ELF-1 (cell line): ENCODE results near the gene OR52A5.
"Not testable (repeated sequence)": the region's sequence is repeated elsewhere in the genome, so short reads cannot be mapped to it uniquely, and the experiment has no call there.

Experiments
- DNase-seq: peaks from one replicate; pipeline ENCODE4 v3.0.0-alpha.2; 2016; ENCODE audit warnings: low read depth, low spot score

The OR52A5 gene

GRCh38 chr11:5137996-5138395, at the start of gene OR52A5:
TSS of gene OR52A5 (minus strand) at chr11:5138356. CDS start at chr11:5132642, 5,714 bp downstream.
- no peak for DNase-seq

DNA sequence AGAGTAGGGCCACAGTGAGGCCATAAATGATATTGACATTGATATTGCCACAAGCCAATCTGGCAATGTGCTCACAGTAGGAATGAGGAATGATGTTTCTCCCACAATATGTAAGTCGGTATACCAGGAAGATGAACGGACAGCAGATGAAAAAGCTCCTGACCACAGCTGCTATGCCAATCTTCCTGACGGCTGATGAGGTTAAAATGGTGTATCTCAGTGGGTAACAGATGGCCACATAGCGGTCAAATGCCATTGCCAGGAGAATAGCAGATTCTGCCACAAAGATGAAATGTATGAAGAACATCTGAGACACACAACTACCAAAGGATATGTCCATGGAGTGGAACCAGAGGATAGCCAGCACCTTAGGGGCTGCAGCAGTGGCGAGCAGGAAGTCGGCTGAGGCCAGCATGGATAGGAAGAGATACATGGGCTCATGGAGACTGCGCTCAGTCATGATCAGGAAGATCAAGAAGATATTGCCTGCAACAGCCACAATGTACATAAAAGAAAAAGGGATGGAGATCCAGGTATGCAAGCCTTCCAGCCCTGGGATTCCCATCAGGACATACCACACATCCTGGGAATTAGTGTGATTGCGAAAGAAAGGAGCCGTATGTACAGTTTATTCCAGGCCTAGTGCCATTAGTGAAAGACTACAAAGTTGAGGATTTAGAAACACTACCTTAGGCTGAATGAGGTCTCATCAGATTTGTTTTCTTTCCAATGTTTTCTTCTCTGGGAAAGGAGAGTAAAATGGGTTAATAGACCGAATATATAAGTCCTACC, 40.1 kb upstream of the OR52A5 start:
- no peak for DNase-seq

DNA sequence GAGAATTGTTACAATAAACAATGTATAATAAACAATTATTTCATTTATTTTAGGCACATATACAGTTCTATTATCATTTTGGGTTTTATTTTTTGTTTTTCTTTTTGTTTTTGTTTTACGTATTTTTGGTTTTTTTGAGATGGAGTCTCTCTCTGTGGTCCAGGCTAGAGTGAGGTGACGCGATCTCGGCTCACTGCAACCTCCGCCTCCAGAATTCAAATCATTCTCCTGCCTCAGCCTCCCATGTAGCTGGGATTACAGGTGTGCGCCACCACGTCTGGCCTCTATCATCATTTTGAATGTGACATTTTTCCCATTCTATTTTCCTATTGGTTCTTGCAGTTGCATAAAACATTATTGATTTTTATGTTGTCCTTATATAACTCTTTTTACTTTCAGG, 36.8 kb upstream of the OR52A5 start:
- no peak for DNase-seq

DNA sequence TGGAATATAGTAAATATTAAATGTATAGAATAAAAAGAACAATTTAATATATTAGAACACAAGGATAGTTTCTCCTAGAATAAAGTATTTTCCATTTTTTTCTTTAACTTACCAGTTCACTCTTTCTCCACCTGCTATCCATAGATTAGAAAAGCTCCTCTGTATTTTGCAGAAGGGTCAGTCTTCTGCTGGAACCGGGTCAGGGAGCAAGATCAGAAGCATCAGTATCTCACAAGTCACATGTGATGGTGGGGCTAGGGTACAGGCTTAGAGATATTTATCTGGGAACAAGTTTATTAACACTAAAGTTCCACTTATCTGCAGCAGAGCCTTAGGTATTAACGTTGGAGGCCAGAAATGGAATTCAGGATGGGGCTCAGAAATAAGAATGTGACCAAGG, 33.7 kb upstream of the OR52A5 start:
- DNase-seq, result no peak

DNA sequence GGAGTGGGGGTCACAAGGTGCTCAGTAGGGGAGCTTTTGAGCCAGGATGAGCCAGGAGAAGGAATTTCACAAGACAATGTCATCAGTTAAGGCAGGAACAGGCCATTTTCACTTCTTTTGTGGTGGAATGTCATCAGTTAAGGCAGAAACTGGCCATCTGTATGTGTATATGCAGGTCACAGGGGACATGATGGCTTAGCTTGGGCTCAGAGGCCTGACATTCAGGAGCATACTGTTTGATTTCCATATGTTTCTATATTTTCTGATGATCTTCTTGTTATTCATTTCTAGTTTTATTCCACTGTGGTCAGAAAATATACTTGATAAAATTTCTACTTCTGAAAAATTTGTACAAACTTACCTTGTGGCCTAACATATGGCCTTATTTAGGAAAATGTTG, 27.7 kb upstream of the OR52A5 start:
- not testable (repeated sequence) for DNase-seq

DNA sequence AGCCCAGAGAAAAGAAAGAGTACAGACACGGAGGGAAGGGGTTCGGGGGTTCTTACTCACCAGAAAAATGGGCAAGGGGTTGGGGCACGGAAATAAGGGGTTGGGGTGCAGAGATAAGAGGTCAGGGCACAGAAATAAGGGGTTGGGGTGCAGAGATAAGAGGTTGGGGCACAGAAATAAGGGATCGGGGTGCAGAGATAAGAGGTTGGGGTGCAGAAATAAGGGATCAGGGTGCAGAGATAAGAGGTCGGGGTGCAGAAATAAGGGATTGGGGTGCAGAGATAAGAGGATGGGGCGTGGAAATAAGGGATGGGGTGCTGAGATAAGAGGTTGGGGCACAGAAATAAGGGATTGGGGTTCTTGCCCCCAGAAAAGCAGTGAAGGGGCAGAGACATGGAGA, 26.7 kb upstream of the OR52A5 start:
- DNase-seq, result not testable (repeated sequence)

DNA sequence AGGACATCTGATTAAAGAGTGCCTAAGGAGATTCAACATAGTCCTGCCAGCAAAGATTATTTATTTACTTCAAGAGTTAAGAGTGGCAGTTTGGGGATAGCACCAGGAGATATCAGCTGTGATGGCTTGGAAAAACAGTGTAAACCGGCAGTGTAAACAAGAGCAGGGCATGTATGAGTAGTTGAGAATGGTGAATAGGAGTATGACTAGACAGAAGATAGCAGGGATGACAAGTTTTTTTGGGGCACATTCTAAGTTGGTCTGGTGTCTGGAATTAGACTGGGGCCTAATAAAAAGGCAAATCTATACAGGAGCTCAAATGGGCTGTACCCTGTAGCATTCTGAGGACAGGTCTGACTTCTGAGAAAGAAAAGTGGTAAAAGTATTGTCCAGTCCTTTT, 22.9 kb upstream of the OR52A5 start:
- DNase-seq, result not testable (repeated sequence)

- not testable (repeated sequence) for DNase-seq
Observed at GRCh38 chr11:5160217-5160616, 22.1 kb upstream of the OR52A5 start.

- no peak for DNase-seq
Observed at GRCh38 chr11:5159806-5160205, 21.6 kb upstream of the OR52A5 start.

DNA sequence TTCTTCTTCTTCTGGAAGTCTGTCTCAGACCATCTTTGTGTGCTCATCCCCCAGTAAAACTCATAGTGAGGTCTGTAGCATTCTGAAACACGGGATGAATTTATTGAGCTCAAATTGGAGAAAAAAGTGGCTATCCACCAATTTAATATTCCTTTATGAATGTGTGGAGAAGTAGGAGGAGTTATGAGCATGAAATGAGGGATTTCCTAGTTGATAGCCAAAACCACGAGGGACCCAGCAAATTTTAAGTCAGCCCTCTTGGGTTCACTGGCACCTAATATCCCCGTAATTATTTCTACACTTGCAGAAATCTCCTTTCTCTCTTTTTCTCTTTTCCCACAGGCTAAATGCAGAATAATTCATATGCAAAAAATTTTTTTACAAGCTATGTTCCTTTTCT, 16.5 kb upstream of the OR52A5 start, which contains the start of gene OR52A1:
Gene OR52A1 (minus strand): TSS at position 101 of the 400 bp plus-strand sequence. CDS start 2,388 bp downstream, outside the sequence.
- no peak for DNase-seq

- DNase-seq, result no peak
Observed at GRCh38 chr11:5153574-5154431, 15.6 kb upstream of the OR52A5 start.

GRCh38 chr11:5151713-5152153, 13.6 kb upstream of the OR52A5 start:
- no peak for DNase-seq

GRCh38 chr11:5144206-5144605, 6.0 kb upstream of the OR52A5 start:
- not testable (repeated sequence) for DNase-seq

DNA sequence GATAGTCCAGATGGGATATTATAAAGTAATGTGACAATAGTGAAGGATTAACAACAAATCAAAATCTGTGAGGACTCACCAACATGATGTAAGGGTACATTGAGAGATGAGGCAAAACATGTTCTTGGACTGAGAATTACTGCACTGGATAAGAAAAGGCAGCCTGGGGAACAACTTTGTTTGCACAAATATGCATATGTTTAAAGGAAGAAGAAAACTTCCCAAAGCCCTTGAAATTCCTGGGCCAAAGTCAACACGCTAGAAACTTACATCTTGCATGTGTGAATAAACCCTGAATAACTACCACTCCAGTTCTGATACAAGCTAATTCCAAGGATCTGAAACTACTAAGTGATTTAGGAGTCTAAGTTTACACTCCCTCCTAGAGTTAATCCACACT, 1.1 kb downstream of the OR52A5 start:
- no peak for DNase-seq

DNA sequence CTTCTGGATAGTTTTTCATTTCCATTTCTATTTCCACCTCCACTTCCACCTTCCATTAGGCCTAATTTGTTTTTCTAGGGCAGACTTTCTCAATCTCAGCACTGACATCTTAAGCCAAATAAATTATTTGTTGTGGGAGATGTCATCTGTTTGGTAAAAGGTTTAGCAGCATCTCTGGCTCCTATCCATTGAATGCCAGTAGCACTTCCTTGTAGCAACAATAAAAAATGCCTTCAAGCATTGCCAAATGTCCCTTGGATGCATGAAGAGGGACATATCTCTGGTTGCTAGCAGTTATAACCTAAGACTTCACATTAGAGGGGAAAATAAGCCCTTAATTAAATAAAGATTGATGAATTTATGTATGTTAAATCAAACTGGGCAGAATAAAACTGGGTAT, 1.9 kb downstream of the OR52A5 start:
- no peak for DNase-seq

DNA sequence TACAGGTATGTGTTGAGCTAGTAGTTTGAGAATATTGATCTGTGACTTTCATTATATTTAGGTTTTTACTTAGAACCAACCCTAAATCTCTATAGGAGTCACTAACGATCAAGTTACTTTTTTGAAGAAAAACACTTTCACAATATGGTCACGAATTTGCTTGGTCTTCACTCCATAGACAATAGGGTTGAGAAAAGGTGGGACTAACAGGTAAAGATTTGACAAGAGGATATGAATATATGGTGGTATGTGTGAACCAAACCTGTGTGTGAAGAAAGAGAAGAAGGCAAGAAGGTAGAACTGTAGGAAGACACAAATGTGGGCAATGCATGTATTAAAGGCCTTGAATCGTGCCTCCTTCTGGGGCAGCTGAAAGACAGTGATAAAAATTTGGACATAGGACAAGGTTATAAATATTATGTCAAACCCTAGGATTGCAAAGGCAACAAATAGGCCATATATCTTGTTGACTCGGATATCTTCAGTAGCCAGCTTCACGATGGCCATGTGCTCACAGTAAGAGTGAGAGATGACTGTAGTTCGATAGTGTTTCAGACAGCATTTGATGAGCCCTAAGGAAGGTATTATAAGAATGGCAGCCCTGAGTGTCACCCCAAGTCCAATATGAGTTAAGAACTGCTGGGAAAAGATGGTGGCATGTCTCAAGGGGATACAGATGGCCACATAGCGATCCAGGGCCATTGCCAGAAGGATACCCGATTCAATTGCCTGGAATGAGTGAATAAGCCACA, 6.4 kb downstream of the OR52A5 start:
- DNase-seq, result no peak

GRCh38 chr11:5129457-5129877, 8.7 kb downstream of the OR52A5 start:
- no peak for DNase-seq

GRCh38 chr11:5124891-5125620, 13.1 kb downstream of the OR52A5 start:
- DNase-seq, result no peak

GRCh38 chr11:5123802-5124521, 14.2 kb downstream of the OR52A5 start:
- peak; percentile 73 for DNase-seq

DNA sequence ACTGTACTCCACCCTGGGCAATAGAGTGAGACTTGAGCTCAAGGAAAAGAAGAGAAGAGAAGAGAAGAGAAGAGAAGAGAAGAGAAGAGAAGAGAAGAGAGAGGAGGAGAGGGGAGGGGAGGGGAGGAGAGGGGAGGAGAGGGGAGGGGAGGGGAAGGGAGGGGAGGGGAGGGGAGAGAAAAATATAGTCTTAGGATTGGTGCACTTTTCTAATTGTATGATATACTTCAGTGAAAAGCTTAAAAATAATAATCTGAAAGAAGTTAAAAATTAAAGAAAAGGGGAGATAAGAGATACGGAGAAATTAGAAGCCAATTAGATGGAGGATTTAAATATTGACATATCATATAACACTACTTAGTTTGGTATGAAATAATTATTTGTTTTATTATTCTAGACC, 19.3 kb downstream of the OR52A5 start:
- no peak for DNase-seq
